Coronary artery (tissue), 2 donors: ENCODE measurements around the gene SEC16A.

Source experiments
- DNase-seq: peaks from one replicate; pipeline ENCODE4 v3.0.0-alpha.2; 2017; ENCODE audit warnings: low spot score
- H3K27ac ChIP-seq, 2 donors: fragments of 200-600 bp; sonication (generic); one replicate each; pipeline ENCODE4 v1.5.1; 2016 to 2019
- H3K4me3 ChIP-seq: fragments of 200-600 bp; sonication (generic); 2 replicates; pipeline ENCODE4 v1.5.1; 2016; ENCODE audit warnings: mild to moderate bottlenecking, moderate library complexity
- CTCF ChIP-seq: fragments of 200-600 bp; sonication (generic); IDR thresholded peaks from one replicate; pipeline ENCODE4 v1.5.1; 2019; ENCODE audit warnings: antibody characterized with exemption

Gene SEC16A

DNA sequence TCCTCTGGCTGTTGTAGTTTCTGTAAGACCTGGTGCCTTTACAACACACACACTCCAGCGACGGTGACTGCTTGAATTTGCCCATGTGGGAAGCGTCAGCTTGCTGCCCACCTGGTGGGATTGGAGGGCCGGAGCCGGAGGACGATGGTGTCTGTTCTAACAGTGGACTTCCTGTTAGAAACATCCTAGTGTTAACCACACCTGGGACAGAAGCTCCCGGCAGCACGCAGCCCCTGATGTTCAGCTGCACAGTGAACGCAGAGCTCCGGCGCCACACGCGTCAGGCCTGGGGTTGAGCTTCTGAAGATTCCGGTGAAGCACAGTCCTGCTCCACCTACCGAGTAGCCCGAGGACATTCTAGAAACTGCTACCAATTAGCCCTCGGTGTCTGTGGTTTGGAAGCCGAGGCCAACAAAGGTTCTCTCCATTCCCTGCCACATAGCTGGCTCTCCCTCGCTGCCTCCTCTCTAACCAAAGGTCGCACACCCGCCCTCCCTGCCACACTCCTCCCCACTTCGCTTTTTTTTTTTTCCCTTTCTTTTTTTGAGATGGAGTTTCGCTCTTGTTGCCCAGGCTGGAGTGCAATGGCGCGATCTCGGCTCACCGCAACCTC lies 58.0 kb downstream of the SEC16A start:
- Histone ChIP-seq H3K27ac (no peak overlapping the region), H3K4me3 (no peak overlapping the region)
- TF ChIP-seq CTCF, result no peak
- DNase-seq, result no peak

GRCh38 chr9:136423432-136424146 lies 59.3 kb downstream of the SEC16A start:
- DNase-seq, result no peak
- no peak overlapping the region for H3K27ac ChIP-seq
- no peak for TF ChIP-seq CTCF
- no peak overlapping the region for H3K4me3 ChIP-seq

GRCh38 chr9:136422876-136423275 lies 60.0 kb downstream of the SEC16A start:
- no peak overlapping the region for H3K27ac ChIP-seq
- no peak for DNase-seq
- TF ChIP-seq CTCF, result no peak
- no peak overlapping the region for H3K4me3 ChIP-seq

DNA sequence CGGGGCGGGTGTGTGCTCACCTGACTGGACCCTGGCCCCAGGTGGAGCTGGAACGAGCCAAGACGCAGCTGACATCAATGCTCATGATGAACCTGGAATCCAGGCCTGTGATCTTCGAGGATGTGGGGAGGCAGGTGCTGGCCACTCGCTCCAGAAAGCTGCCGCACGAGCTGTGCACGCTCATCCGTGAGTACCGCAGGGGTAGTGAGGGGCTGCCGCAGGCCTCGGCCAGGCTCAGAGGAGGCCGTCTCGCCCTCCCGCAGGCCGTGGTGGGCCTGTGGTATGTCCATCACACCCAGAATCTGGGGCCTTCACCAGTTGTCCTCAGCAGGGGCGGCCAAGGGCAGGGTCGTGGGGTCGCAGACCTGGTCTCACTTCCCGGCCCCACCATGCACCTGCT lies 61.0 kb downstream of the SEC16A start:
- no peak overlapping the region for H3K27ac ChIP-seq
- H3K4me3 ChIP-seq, result no peak overlapping the region
- TF ChIP-seq CTCF, result no peak
- no peak for DNase-seq

GRCh38 chr9:136419092-136419420 lies 63.8 kb downstream of the SEC16A start:
- no peak for DNase-seq

DNA sequence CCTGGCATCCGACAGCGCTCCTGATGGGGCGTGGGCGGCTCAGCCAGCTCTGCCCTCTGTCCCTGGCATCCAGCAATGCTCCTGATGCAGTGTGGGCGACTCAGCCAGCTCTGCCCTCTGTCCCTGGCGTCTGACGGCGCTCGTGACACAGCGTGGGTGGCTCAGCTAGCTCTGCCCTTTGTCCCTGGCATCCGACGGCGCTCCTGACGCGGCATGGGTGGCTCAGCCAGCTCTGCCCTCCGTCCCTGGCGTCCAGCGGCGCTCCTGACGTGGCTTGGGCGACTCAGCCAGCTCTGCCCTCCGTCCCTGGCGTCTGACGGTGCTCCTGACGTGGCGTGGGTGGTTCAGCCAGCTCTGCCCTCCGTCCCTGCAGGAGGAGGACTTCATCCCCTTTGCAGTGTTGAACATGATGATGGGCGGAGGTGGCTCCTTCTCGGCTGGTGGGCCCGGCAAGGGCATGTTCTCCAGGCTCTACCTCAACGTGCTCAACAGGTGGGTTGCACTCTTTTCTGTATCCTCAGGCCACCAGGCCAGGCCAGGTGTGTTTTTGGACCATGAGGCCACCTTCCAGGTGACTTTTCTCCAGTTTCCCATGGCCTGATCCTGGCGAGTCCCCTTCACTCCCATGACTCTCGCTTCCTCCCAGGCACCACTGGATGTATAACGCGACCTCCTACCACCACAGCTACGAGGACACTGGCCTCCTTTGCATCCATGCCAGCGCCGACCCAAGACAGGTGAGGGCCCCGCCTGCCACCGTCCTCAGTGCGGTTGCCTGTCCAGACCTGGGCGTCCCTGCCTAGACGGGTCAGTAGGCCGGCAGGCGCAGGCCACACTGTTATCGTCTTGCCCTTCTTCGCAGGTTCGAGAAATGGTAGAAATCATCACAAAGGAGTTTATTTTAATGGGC lies 64.4 kb downstream of the SEC16A start:
- TF ChIP-seq CTCF, result no peak
- Histone ChIP-seq H3K4me3 (no peak overlapping the region), H3K27ac (no peak overlapping the region)
- DNase-seq, result no peak

More at GRCh38 chr9:136419092-136419420, 63.8 kb downstream of the SEC16A start:
- no peak for TF ChIP-seq CTCF
- no peak overlapping the region for H3K27ac ChIP-seq
- H3K4me3 ChIP-seq, result no peak overlapping the region
